T-cell (primary cell): ENCODE data around the gene OS9. TPM values are rescaled to one million over a fixed set of nuclear protein-coding genes. Genes with fewer than 3 reads are reported as not detected.
A peak's percentile ranks its signal among the peaks of the same experiment; 100 is the strongest.

Experiments used
- ATAC-seq, 4 experiments: fragments of 200-7000 bp in 3 of 4; fragments of 150-1000 bp in 1 of 4; cut with Tn5 transposase; replicated peaks in 1 of 4; 1 replicate in 3 of 4; 2 replicates in 1 of 4; pipeline ENCODE4 v1.10.0; 2021; ENCODE audit warnings: moderate library complexity in 3 of 4, mild to moderate bottlenecking in 2 of 4, moderate number of reproducible peaks in 1 of 4
- CTCF ChIA-PET, 2 donors: fragments of 300-600 bp; sonication (Branson Sonifier 250); formaldehyde crosslinking; loops; one replicate each; lab custom pipeline; 2022; ENCODE audit warnings: antibody characterized with exemption in 2 of 2; lab: Charles Lee
- POLR2A ChIA-PET, 2 donors: fragments of 300-600 bp; sonication (Branson Sonifier 250); formaldehyde crosslinking; loops; one replicate each; lab custom pipeline; 2022; ENCODE audit warnings: antibody characterized with exemption in 2 of 2; lab: Charles Lee
- DNase-seq, 35 experiments: peaks; one replicate each; pipeline versions ENCODE4 v3.0.0 to v3.0.0-alpha.2; 2013 to 2023
- H3K27ac ChIP-seq: one replicate; pipeline ENCODE4 v1.5.1; 2013; ENCODE audit warnings: low read length
- H3K27me3 ChIP-seq, 2 experiments: replicated peaks in 1 of 2; 1 replicate in 1 of 2; 2 replicates in 1 of 2; pipeline versions ENCODE4 v1.6.1 to v1.7.0; 2013; ENCODE audit warnings: low read length in 1 of 2, mixed read lengths in 1 of 2; ENCODE audit not compliant: control insufficient read depth in 2 of 2, insufficient read depth in 2 of 2; ENCODE audit errors: extremely low read depth in 1 of 2
- H3K36me3 ChIP-seq, 2 donors: 1 replicate in 1 of 2; 2 replicates in 1 of 2; pipeline versions ENCODE4 v1.6.1 to v1.7.0; 2013; ENCODE audit warnings: low read length in 1 of 2; ENCODE audit not compliant: control insufficient read depth in 2 of 2, insufficient read depth in 1 of 2; ENCODE audit errors: extremely low read depth in 1 of 2
- H3K4me1 ChIP-seq, 2 experiments: 1 replicate in 1 of 2; 2 replicates in 1 of 2; pipeline versions ENCODE4 v1.6.1 to v1.7.0; 2013; ENCODE audit warnings: low read length in 2 of 2, mixed read lengths in 1 of 2; ENCODE audit not compliant: insufficient read depth in 2 of 2, control insufficient read depth in 1 of 2; ENCODE audit errors: extremely low read depth in 1 of 2
- H3K4me3 ChIP-seq, 2 donors: 1 replicate in 1 of 2; 2 replicates in 1 of 2; pipeline versions ENCODE4 v1.5.1 to v1.7.0; 2013; ENCODE audit warnings: mild to moderate bottlenecking in 2 of 2, low read length in 1 of 2, moderate library complexity in 1 of 2; ENCODE audit not compliant: control insufficient read depth in 1 of 2; ENCODE audit errors: extremely low read depth in 1 of 2
- H3K9me3 ChIP-seq: 2 replicates; pipeline ENCODE4 v1.7.0; 2013
- H3K27ac Mint-ChIP-seq, 2 donors: one replicate each; pipeline ENCODE4 v1.8.0; 2020 to 2021; ENCODE audit warnings: mild to moderate bottlenecking in 2 of 2, mixed read lengths in 2 of 2
- H3K27me3 Mint-ChIP-seq, 2 donors: one replicate each; pipeline ENCODE4 v1.8.0; 2021 to 2022; ENCODE audit warnings: mixed read lengths in 2 of 2
- H3K36me3 Mint-ChIP-seq: one replicate; pipeline ENCODE4 v1.8.0; 2021; ENCODE audit warnings: mixed read lengths
- H3K4me1 Mint-ChIP-seq, 3 donors: one replicate each; pipeline ENCODE4 v1.8.0; 2020 to 2022; ENCODE audit warnings: mixed read lengths in 3 of 3, mild to moderate bottlenecking in 1 of 3
- H3K4me3 Mint-ChIP-seq, 3 donors: one replicate each; pipeline ENCODE4 v1.8.0; 2020 to 2022; ENCODE audit warnings: mild to moderate bottlenecking in 3 of 3, mixed read lengths in 3 of 3, moderate library complexity in 3 of 3
- H3K9me3 Mint-ChIP-seq, 3 donors: one replicate each; pipeline ENCODE4 v1.8.0; 2020 to 2022; ENCODE audit warnings: mixed read lengths in 3 of 3
- WGBS: methylation state at CpG from one replicate; pipeline ENCODE4 v1.1.5; 2013; ENCODE audit warnings: missing lambda C conversion rate; ENCODE audit not compliant: insufficient coverage; 5-methylcytosine and 5-hydroxymethylcytosine counted together
- total RNA-seq, 35 experiments: library from RNA in 6 of 35; stranded (reverse) in 6 of 35; fragments of 120-200 nt in 1 of 35; gene quantifications; one replicate each; pipeline versions ENCODE4 v1.2.1 to v1.2.4 and lab custom pipeline; 2013 to 2026

Gene OS9
- total RNA-seq, 5 donors from 2014 or later (not counting 1 experiment from before 2014, with no cell fraction given) = 135 to 181 (median 164) TPM

DNA sequence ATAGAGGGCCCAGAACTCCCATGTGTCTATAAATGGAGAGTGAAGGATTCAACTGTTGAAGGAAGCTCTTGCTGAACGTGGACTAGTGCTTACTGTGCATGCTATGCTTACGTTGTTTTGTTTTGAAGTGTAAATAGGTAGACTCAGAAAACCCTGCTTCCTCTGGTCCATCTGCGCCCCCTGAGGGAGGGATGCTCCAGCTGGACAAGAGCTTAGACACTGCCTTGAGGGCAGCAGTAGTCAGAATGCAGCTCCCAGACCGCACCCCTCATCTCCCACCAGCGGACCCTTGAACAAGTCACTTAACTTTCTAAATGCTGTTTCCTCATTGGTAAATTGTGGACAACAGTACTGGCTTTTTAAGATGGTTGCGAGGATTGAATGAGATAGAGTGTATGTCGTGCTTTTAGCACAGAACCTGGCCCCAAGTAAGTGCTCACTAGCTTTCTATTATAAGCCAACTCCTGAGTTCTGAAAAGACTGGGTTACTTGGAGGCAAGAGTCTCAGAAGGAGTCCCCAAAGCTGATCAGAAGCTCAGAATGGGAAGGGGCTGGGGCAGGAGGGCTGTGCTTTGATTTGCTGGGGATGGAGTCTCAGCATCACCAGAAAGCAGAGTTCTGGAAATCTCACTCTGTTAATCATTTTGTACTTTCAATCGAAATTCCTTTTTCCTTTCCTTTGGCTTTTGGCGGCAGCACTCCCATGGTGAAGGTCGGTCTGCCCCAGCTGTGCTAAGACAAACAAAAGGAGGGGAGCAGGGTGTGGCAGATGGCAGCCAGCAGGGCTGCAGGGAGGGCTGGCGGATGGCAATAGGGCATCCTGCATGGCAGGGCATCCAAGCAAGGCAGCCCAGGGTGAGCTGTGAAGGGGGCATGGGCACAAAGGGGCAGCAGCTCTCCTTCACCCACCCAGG, 29.0 kb downstream of the OS9 start:
- H3K27me3 ChIP-seq = no peaks in the 10 kb centered on the region
- no peaks in the 10 kb centered on the region for H3K27me3 Mint-ChIP-seq
- DNase-seq = no peak
- no peak overlapping the region for H3K27ac ChIP-seq
- POLR2A ChIA-PET = interaction anchor here in 1 of 2 donors (0.6 to 0.7 kb wide), 2 partner anchors 128 to 1711 kb away, joined by 6 to 8 read pairs; no protein-coding TSS in a partner anchor
- H3K4me1 Mint-ChIP-seq = peaks cover 19 to 24% (median 19%) of the 10 kb centered on the region in 3 donors
- no peaks in the 10 kb centered on the region for H3K9me3 Mint-ChIP-seq
- peaks cover 0 to 15% of the 10 kb centered on the region in 2 experiments for H3K4me1 ChIP-seq
- peak overlapping the region; percentile 38 to 66 for H3K27ac Mint-ChIP-seq
- peaks cover 28 to 59% of the 10 kb centered on the region in 2 donors for H3K36me3 ChIP-seq
- peaks cover 34% of the 10 kb centered on the region for H3K36me3 Mint-ChIP-seq
- H3K4me3 Mint-ChIP-seq = no peak overlapping the region
- CTCF ChIA-PET = interaction anchor here in 1 of 2 donors (0.6 kb wide), 1 partner anchor 1805 kb away, joined by 3 read pairs; no protein-coding TSS in a partner anchor
- peak in 1 of 4 experiments; percentile 29 for ATAC-seq
- 83% methylated on average over 2 of the region's 11 CpGs for WGBS
- H3K9me3 ChIP-seq = no peaks in the 10 kb centered on the region
- no peak overlapping the region for H3K4me3 ChIP-seq

DNA sequence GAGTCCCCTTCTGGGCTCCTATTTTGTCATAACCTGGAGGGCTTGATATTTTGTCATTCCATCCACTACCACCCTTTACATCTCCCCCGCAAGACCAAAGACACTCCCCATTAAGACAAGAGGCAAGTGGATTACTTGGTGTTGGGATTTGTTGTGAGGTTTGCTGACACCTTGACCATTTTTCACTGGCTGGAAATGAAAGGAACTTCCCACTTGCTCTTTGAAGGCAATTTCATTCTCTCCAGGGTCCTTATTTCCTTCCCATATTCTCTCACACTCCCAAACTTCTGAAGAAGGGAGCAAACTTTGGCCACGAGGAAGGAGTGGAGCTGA, 29.7 kb downstream of the OS9 start:
- Histone ChIP-seq H3K27ac (no peak overlapping the region), H3K36me3 (peaks cover 27 to 59% of the 10 kb centered on the region in 2 donors), H3K27me3 (no peaks in the 10 kb centered on the region), H3K9me3 (no peaks in the 10 kb centered on the region), H3K4me3 (no peak overlapping the region), H3K4me1 (peaks cover 0 to 15% of the 10 kb centered on the region in 2 experiments)
- Mint-ChIP-seq H3K4me1 (peaks cover 19 to 24% (median 19%) of the 10 kb centered on the region in 3 donors), H3K27me3 (no peaks in the 10 kb centered on the region), H3K9me3 (no peaks in the 10 kb centered on the region), H3K27ac (peak overlapping the region; percentile 7 to 66), H3K4me3 (no peak overlapping the region), H3K36me3 (peaks cover 36% of the 10 kb centered on the region)
- DNase-seq (no peak), ATAC-seq (no peak)
- POLR2A ChIA-PET = no interaction called here
- no CpG with 5 or more reads among the region's 2 CpGs for WGBS
- CTCF ChIA-PET = interaction anchor here in 1 of 2 donors (0.6 kb wide), 1 partner anchor 1805 kb away, joined by 3 read pairs; no protein-coding TSS in a partner anchor

DNA sequence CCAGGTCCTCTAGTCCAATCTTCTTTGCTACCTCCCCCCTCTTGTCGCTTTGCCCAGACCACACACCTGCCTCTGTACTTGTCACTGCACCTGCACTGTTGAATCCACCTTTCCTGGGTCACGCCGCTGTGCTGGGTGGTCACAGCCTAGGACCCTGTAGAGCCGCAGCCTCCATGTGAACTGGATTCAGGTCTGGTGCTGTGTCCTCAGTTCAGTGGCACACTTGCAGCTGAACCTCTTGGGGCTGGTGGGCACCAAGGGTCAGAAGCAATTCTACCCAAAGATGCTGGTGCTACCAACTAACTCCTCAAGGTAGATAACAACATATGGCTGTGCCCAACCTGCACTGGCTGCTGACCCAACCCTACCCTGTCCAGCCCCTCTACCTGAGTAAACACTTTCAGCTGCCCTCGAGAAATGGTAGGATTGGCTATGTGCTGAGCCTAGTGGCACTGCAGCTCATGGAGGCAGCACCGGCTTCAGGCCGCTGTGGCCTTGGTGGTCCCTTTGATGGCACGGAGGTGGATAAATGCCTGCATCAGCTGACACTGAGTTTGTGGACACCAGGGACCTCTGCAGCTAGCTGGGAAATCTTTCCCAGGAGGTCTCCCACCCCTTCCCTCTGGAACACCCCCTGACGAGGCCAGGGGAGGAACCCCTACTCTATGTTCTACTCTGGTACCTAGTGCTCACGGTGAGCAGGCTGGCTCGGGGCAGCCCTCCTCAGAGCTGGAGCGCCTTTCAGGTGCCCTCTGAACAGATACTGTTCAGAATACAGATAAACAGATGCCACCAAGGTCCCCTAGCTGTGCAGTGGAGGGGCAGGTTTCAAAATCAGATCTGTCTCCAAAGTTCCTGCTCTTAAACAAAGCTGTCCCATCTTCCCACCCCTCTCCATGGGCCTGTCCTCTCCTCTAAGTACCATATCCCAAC, 30.3 kb downstream of the OS9 start:
- Mint-ChIP-seq H3K27me3 (no peaks in the 10 kb centered on the region), H3K27ac (peak overlapping the region; percentile 68 to 83), H3K36me3 (peaks cover 34% of the 10 kb centered on the region), H3K4me3 (no peak overlapping the region), H3K4me1 (peaks cover 19 to 24% (median 19%) of the 10 kb centered on the region in 3 donors), H3K9me3 (no peaks in the 10 kb centered on the region)
- H3K9me3 ChIP-seq = no peaks in the 10 kb centered on the region
- ChIA-PET POLR2A (interaction anchor here in 1 of 2 donors (0.5 kb wide), 1 partner anchor 35 kb away, joined by 3 read pairs; no protein-coding TSS in a partner anchor), CTCF (interaction anchor here in 1 of 2 donors (0.6 kb wide), 2 partner anchors 16 to 1806 kb away, joined by 3 read pairs; no protein-coding TSS in a partner anchor)
- H3K36me3 ChIP-seq = peaks cover 21 to 57% of the 10 kb centered on the region in 2 donors
- peaks cover 0 to 15% of the 10 kb centered on the region in 2 experiments for H3K4me1 ChIP-seq
- no peak overlapping the region for H3K27ac ChIP-seq
- H3K27me3 ChIP-seq = no peaks in the 10 kb centered on the region
- WGBS = 96% methylated on average over 7 of the region's 12 CpGs
- ATAC-seq (peak in 3 of 4 experiments; percentile 15 to 21 (median 17)), DNase-seq (no peak)
- H3K4me3 ChIP-seq = no peak overlapping the region

DNA sequence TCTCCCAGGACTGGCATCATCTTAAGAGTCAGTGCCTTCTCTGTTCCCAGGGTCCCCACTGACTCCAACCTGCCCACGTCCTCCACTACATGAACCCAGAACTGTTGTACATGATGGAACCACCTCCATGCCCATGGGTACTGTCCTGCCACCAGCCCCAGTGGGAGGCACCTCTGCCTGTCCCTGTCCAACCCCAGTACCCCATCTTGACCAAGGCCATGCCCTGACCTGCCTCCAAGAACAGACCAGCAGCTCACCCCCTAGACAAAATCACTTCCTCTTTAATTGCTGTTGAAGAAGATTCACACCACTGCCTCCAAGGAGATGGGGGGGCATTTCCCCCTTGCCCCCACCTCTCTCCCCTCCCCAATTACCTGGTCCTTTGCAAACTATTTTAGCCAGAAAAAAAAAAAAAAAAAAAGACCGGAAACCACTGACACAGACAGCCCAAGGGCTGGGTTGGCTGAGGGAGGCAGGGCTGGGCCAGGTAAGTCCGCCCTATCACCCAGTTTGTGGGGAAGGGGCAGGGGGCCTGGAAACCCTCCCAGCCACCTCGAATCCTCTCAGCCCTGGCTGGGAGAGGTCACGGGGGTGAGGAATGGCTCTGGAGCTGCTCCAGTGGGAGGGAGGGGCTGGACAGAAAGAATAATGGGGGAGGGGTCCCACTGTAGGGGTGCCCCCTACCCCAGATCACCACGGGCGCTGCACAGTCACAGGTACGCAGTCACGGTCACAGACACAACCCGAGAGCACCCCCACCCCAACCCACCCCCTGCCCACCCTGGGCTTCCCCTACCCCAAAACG, 31.2 kb downstream of the OS9 start:
- ChIA-PET CTCF (no interaction called here), POLR2A (interaction anchor here (0.5 kb wide), 2 partner anchors 36 to 1097 kb away, joined by 3 to 4 read pairs; no protein-coding TSS in a partner anchor)
- H3K27ac ChIP-seq = no peak overlapping the region
- H3K4me3 ChIP-seq = no peak overlapping the region
- ATAC-seq (peak in 1 of 4 experiments; percentile 11), DNase-seq (no peak)
- Mint-ChIP-seq H3K9me3 (no peaks in the 10 kb centered on the region), H3K4me3 (no peak overlapping the region), H3K27me3 (no peaks in the 10 kb centered on the region), H3K27ac (peak overlapping the region; percentile 68 to 83), H3K4me1 (peaks cover 14 to 24% (median 19%) of the 10 kb centered on the region in 3 donors), H3K36me3 (peaks cover 32% of the 10 kb centered on the region)
- H3K9me3 ChIP-seq = no peaks in the 10 kb centered on the region
- peaks cover 0 to 15% of the 10 kb centered on the region in 2 experiments for H3K4me1 ChIP-seq
- H3K27me3 ChIP-seq = no peaks in the 10 kb centered on the region
- peaks cover 20 to 57% of the 10 kb centered on the region in 2 donors for H3K36me3 ChIP-seq
- WGBS = 85% methylated on average over 1 of the region's 11 CpGs

DNA sequence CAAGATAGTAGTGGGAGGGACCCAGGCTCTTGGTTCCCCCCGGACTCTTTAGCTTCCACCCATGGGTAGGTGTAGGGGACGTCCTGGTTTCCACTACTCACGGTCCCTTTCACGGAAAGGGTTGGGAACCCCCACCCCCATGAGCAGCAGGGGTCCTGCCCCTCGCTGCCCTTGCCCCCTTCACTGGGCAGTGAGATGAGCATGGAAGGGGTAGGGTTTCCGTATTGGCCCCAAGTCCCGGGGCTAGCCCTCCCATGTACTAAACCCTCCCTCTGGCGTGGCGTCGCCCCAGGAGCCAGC, 31.9 kb downstream of the OS9 start:
- no peaks in the 10 kb centered on the region for H3K27me3 Mint-ChIP-seq
- DNase-seq (no peak), ATAC-seq (peak in 1 of 4 experiments; percentile 9)
- ChIA-PET CTCF (no interaction called here), POLR2A (interaction anchor here in 1 of 2 donors (0.5 kb wide), 1 partner anchor 1097 kb away, joined by 4 read pairs; no protein-coding TSS in a partner anchor)
- WGBS = no CpG with 5 or more reads among the region's 10 CpGs
- H3K36me3 Mint-ChIP-seq = peaks cover 38% of the 10 kb centered on the region
- H3K9me3 Mint-ChIP-seq = no peaks in the 10 kb centered on the region
- no peaks in the 10 kb centered on the region for H3K9me3 ChIP-seq
- H3K4me1 Mint-ChIP-seq = peaks cover 14 to 24% (median 19%) of the 10 kb centered on the region in 3 donors
- peak overlapping the region in 1 of 3 donors; percentile 30 for H3K4me3 Mint-ChIP-seq
- H3K27me3 ChIP-seq = no peaks in the 10 kb centered on the region
- no peak overlapping the region for H3K4me3 ChIP-seq
- peaks cover 22 to 57% of the 10 kb centered on the region in 2 donors for H3K36me3 ChIP-seq
- H3K4me1 ChIP-seq = peaks cover 0 to 15% of the 10 kb centered on the region in 2 experiments
- no peak overlapping the region for H3K27ac ChIP-seq
- peak overlapping the region in 1 of 2 donors; percentile 64 for H3K27ac Mint-ChIP-seq
